ACHN (cell line): ENCODE results near the gene SEC22B.
"Not testable (repeated sequence)": the region's sequence is repeated elsewhere in the genome, so short reads cannot be mapped to it uniquely, and the experiment has no call there.

Source experiments
- DNase-seq: peaks from one replicate; pipeline ENCODE4 v3.0.0-alpha.2; 2015
- in situ Hi-C: cut with HindIII; loops from 2 replicates; pipeline ENCODE4 v1.10.0; 2017; ENCODE audit warnings: low sequenced_read_pairs, low pct_ligation_motif_present, low pct_unique_long_range_greater_than_20kb

SEC22B gene

GRCh38 chr1:120176092-120176855 lies at the start of gene SEC22B:
SEC22B (minus strand) TSS chr1:120176520; CDS start chr1:120176381, 139 bp downstream.
- DNase-seq: peak; percentile 94
- in situ Hi-C loops: no loop called here

- in situ Hi-C loops, DNase-seq: not testable (repeated sequence)
Measured at GRCh38 chr1:120217933-120218332, 41.6 kb upstream of the SEC22B start.

GRCh38 chr1:120217175-120217929 lies 41.0 kb upstream of the SEC22B start:
- DNase-seq, in situ Hi-C loops: not testable (repeated sequence)

- in situ Hi-C loops, DNase-seq: not testable (repeated sequence)
Measured at GRCh38 chr1:120213606-120214005, 37.3 kb upstream of the SEC22B start.

GRCh38 chr1:120210754-120211153 lies 34.4 kb upstream of the SEC22B start:
- DNase-seq, in situ Hi-C loops: not testable (repeated sequence)

GRCh38 chr1:120196863-120197775 lies 20.8 kb upstream of the SEC22B start:
- DNase-seq, in situ Hi-C loops: not testable (repeated sequence)

GRCh38 chr1:120188626-120189025 lies 12.3 kb upstream of the SEC22B start:
- DNase-seq, in situ Hi-C loops: not testable (repeated sequence)

- DNase-seq, in situ Hi-C loops: not testable (repeated sequence)
Measured at GRCh38 chr1:120182176-120182707, 5.9 kb upstream of the SEC22B start.

- in situ Hi-C loops: not testable (repeated sequence)
- peak; percentile 66 for DNase-seq
Measured at GRCh38 chr1:120179811-120180690, 3.7 kb upstream of the SEC22B start.

- in situ Hi-C loops: no loop called here
- DNase-seq: no peak
Measured at GRCh38 chr1:120178799-120179756, 2.8 kb upstream of the SEC22B start.

GRCh38 chr1:120178058-120178457 lies 1.7 kb upstream of the SEC22B start:
- in situ Hi-C loops: not testable (repeated sequence)

GRCh38 chr1:120175688-120176087 lies 632 bp downstream of the SEC22B start:
- DNase-seq: peak; percentile 38
- in situ Hi-C loops: not testable (repeated sequence)

More at GRCh38 chr1:120178058-120178457, 1.7 kb upstream of the SEC22B start:
- not testable (repeated sequence) for DNase-seq

GRCh38 chr1:120164761-120165160 lies 11.6 kb downstream of the SEC22B start:
- DNase-seq, in situ Hi-C loops: not testable (repeated sequence)

GRCh38 chr1:120162015-120162414 lies 14.3 kb downstream of the SEC22B start:
- DNase-seq: not testable (repeated sequence)

GRCh38 chr1:120158495-120158894 lies 17.8 kb downstream of the SEC22B start:
- DNase-seq, in situ Hi-C loops: not testable (repeated sequence)

More at GRCh38 chr1:120162015-120162414, 14.3 kb downstream of the SEC22B start:
- in situ Hi-C loops: not testable (repeated sequence)

- in situ Hi-C loops, DNase-seq: not testable (repeated sequence)
Measured at GRCh38 chr1:120158086-120158485, 18.2 kb downstream of the SEC22B start.
